Measurements from ENCODE around the gene PLCD1.
"Not testable (repeated sequence)": the region's sequence is repeated elsewhere in the genome, so short reads cannot be mapped to it uniquely, and the experiment has no call there.

The PLCD1 gene

DNA sequence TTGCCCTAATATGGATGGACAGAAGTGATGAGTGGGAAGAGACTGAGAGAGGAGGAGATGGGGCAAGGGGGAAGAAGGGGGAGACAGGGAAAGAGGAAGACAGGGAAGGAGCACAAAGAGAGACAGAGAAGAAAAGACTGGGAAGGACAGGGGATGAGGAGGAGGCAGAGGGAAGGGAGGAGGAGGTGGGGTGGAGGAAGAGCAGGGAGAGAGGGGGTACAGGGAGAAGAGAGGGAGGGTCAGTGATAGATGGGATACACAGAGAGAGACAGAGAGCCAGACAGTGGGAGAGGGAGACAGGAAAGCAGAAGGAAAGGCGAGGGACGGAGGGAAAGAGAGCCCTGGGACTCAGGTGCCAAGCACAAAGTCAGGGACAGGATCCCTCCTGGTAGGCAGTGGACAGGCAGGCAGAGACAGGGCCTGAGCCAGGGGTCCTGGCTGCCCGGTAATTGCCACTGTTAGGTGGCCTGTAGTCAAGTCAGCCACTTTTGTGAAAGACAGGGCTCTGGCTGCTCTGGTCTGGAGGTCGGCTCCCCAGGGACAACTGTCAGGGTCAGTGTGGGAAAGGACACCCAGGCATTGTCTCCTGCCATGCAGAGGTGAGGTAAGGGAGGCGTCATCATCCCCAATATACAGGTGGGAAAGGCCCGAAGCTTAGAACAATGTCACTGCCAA lies 29.1 kb downstream of the PLCD1 start:
- no peak for DNase-seq (ENCODE audit: low read depth in 2 of 2)

DNA sequence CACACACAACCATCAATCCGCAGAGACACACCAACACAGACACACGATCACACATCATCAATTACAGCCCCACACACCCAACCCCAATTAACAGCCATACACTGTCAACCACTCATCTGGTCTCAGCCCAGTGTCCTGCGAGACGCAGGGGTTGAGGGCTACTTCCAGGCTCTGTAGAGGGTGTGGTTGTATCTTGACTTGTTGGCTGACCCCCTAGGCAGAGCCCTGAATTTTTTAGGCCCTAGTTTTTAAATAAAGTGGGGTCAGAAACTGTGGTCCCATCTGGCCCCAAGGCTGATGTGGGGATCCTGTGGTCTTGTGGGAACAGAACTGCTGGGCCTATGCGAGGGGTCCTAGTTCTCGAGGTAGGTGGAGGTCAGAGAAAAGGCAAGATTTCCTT lies 29.6 kb downstream of the PLCD1 start:
- DNase-seq (ENCODE audit: low read depth in 2 of 2) = no peak

DNA sequence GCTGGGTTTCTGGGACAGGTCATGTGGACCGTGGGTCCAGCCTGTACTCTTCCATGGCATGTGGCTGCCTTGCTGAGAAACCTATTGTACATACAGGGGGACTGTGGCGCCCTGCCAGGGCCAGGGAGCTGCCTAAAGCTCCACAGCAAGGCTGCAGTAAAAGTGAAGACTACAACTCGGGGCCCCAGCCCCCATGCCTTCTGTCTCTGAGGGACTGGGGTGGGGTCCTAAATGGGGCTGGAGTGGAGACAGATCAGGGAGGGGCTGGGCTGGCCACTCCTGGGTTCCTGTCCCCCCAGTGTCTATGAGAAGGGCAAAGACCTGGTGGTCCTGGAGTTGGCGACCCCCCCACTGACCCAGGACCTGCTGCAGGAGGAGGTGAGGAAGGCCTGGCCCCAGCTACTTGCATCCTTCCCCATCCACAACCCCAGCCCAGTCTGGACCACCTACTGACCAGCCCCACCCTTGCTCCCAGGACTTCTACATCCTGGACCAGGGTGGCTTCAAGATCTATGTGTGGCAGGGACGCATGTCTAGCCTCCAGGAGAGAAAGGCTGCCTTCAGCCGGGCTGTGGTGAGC lies 31.6 kb downstream of the PLCD1 start:
- DNase-seq (ENCODE audit: low read depth in 2 of 2) = no peak

DNA sequence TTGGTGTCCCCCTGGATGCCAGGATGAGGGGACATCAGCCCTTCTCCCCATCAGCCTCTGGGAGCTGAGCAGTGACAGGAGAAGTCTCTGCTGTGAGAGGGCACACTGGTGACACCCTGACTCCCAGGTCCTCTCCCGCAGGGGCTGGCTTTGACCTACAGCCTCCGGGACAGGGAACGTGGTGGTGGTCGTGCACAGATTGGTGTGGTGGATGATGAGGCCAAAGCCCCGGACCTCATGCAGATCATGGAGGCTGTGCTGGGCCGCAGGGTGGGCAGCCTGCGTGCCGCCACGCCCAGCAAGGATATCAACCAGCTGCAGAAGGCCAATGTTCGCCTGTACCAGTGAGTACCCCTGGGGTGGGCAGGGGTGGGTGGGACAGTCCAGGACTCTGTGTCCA lies 32.1 kb downstream of the PLCD1 start:
- no peak for DNase-seq (ENCODE audit: low read depth in 2 of 2)

DNA sequence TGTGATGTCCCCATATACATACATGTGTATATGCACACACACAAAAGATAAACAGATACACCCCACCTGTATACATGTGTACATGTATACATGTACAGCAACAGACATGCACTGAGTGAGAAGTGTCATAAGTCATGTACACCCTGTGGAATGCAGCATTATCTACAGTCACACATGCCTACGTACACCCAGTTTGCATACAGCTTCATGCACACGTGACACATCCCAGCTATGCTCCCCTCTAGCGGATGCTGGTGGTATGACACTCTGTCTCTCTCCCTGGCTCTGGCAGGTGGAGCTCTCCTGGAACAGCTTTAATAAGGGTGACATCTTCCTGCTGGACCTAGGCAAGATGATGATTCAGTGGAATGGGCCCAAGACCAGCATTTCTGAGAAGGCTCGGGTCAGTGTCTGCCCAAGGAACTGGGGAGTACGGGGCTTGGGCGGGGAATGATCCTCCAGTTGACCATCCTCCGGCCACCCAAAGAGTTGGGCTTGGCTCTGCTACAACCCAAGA lies 32.6 kb downstream of the PLCD1 start:
- DNase-seq (ENCODE audit: low read depth in 2 of 2) = peak; percentile 68 to 69

DNA sequence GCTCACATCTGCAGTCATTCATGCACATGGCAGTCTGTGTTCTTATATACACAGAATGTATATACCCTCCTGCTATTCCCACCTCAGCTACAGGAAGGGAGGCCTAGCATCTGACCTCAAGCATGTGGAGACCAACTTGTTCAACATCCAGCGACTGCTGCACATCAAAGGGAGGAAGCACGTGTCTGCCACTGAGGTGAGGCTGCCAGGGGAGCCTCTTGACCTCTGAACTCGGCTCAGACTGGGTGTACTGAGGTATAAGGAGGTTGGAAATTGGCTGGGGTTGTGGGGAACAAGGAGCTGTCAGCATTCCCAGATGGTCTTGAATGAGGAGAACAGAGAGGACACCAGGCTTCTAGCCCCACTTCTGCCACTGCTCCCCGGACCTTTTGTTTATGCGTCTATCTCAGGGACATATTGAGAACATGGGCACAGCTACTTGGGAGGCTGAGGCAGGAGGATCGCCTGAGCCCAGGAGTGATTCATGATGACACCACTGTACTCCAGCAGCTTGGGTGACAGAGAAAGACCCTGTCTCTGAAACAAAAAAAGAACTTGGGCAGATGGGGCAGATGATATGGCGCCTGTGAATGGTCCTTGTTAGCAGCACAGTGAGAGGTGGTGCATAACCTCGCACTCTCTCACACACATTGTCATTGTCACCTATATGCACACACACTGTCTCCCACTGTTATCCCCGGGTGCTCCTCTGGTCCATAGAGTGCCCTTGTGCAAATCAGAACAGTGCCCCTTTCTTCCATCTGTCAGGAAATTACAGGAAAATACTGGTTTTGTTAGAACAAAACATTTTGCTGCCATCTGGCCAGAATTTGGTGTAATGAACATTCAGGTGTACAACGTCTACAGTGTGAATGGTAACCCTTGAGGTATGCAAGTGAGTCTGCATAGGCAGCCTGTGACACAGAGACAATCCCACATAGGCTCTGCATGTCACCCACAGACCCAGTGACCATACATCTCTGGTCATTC lies 33.5 kb downstream of the PLCD1 start:
- DNase-seq (ENCODE audit: low read depth in 2 of 2) = no peak

DNA sequence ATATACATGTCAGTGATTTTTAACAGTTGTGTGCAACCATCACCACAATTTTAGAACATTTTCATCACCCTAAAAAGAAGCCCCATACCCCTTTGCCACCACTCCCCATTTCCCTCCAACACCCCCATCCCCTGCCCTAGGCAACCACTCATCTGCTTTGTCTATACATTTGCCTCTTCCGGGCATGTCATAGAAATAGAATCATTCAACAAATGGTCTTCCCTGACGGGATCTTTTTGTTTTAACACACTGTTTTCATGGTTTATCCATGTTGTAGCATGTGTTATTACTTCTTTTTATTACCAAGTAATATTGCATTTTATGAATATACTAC lies 34.8 kb downstream of the PLCD1 start:
- DNase-seq (ENCODE audit: low read depth in 2 of 2) = no peak

DNA sequence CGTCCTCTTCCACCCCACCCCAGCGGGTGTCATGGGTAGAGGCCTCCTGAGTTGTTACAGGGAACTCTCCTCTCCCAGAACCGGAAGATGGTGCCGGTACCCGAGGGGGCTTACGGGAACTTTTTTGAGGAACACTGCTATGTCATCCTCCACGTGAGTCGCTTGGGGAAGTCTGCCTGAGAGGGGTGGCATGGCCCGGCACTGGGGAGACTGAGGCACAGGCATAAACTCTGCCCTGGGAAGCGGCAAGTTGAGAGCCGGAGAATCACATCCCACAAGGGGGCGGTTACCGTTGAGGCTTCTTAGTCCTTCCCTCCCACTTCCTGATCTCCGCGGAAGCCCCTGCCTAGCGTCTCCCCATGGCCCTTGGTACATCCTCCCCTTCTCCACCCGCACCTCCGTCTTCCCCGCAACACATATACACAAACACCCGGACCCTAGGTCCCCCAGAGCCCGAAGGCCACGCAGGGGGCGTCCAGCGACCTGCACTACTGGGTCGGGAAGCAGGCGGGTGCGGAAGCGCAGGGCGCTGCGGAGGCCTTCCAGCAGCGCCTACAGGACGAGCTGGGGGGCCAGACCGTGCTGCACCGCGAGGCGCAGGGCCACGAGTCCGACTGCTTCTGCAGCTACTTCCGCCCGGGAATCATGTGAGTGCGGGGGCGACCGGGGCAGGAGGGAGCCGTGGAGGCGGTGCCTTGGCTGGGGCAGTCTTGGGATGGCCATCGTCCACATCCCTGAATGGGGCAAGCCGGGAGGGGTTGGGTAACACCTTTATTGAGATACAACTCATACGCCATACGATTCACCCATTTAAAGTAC lies 35.4 kb downstream of the PLCD1 start:
- DNase-seq (ENCODE audit: low read depth in 2 of 2) = peak; percentile 29 to 30

DNA sequence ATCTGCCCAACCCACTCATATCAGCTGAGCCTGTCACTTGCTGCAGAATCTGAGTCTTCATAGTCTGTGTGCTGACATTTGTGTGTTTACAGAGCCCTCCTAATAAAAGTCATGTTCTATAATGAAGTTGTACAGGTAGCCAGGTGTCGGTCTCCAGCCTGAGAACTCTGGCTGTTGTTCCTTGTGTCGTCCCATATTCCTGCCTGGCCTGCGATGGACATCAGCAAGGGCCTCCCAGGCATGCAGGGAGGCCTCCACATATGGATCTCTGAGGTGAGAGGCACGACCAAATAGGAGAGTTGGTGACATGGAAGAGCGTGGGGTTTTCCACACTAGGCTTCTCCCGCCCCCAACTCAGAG lies 36.0 kb downstream of the PLCD1 start:
- DNase-seq (ENCODE audit: low read depth in 2 of 2) = no peak

DNA sequence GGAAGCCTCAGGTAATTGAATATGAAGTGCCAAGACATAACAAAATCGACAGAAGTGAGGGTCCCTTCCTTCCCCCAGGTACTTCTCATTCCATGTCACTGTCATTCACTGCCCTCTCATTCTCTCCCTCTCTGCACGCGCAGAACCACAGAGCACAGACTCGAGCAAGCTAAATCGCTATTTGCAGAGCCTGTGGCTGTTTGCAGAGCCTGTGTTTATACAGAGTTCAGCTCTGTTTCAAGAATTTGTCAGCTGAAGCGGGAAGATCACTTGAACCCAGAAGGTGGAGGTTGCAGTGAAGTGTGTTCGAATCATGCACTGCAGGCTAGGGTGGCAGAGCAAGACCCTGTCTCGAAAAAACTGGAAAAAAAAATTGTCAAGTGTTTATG lies 36.4 kb downstream of the PLCD1 start:
- DNase-seq (ENCODE audit: low read depth in 2 of 2) = no peak

DNA sequence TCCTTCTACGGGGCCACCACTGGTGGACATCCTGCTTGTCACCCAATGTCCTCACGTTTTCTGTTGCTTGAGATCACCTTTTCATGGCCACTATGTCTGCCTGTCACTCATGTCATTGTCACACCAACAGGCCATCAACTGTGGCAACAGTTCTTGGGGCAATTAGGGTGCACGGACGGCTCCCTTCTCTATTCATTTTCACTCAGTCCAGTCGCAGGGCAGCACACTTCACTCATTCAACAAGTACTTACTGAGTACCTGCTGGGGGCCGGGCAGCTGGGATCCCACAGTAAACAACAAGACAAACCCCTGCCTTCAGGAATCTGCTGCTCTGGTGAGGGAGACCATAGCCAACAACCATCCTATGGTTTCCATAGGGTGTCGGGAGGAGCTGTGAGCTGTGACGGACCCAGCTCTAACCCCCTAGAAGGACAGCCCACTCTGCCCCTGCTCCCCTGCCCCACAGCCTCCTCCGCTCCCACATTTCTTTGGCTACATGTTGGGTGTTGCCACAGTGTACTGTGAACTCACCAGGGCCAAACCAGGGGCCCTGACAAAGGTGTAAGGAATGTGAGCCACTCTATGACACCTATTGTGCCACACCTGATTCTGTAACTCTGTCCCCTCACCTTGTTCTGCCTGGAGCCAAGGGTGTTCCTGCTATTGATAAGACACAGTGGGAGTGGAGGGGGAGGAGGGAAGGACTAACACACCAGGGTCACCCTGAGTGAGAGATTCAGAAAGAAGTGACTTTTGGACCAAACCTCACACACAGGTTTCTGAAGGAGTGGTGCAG lies 37.0 kb downstream of the PLCD1 start:
- no peak for DNase-seq (ENCODE audit: low read depth in 2 of 2)

DNA sequence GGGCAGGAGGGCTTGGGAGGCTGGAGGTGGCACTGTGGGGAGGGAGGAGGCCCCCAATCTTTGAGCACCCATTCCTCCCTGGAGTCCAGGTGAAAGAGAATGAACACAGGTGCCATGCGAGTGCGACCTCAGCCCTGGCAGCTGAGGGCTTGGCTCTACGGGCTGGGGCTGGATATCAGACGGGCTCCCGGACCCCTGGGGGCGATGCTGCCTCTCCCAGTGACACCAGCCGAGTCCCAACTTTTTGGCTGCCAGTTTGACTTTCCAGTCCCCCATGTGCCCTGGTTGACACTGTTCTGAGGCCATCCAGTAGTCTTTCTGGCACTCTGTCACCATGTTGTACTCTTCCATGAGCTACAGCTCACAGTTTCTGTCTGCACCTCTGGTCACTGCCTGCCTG lies 37.6 kb downstream of the PLCD1 start:
- DNase-seq (ENCODE audit: low read depth in 2 of 2) = no peak

DNA sequence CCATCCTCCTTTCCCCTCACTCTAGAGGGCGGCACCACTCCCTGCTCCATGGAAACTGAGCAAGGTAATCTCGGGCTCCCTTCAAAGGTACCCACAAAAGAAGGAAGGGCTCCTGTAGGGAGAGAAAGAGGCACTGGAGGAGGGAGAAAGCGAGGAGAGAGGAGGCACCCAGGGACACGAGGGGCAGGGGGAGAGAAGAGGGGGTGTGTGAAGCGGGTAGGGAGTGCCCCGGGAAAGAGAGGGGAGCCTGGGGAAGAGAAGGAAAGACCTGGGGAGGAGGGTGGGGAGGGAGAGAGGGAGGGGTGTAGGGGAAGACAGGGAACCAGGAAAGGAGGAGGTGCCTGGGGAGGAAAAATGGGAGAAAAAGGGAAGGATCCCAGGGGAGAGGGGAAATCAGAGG lies 38.3 kb downstream of the PLCD1 start:
- DNase-seq (ENCODE audit: low read depth in 2 of 2) = no peak

DNA sequence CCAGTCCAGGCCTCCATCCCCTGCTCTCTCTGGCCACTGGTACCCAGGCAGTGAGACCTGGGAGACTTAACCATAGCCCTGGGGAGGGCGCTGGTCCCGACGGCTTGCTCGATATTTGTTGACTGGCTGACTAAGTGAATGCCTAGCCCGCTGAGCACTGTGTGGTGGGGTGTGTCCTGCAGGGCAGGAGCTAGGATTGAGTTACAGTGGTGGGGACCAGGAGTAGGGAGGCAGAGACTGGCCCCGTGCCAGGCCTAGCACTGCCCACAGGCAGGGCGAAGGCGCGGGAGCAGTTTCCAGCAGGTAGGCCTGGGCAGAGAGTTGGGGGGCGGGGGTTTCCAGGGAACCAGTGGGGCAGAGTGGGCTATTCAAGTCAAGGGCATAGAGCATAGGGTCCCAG lies 38.9 kb downstream of the PLCD1 start, which contains the start of gene VILL:
Gene VILL (plus strand): TSS at position 260 of the 400 bp plus-strand sequence. CDS start 2,887 bp downstream, outside the sequence.
- DNase-seq (ENCODE audit: low read depth in 2 of 2) = no peak

DNA sequence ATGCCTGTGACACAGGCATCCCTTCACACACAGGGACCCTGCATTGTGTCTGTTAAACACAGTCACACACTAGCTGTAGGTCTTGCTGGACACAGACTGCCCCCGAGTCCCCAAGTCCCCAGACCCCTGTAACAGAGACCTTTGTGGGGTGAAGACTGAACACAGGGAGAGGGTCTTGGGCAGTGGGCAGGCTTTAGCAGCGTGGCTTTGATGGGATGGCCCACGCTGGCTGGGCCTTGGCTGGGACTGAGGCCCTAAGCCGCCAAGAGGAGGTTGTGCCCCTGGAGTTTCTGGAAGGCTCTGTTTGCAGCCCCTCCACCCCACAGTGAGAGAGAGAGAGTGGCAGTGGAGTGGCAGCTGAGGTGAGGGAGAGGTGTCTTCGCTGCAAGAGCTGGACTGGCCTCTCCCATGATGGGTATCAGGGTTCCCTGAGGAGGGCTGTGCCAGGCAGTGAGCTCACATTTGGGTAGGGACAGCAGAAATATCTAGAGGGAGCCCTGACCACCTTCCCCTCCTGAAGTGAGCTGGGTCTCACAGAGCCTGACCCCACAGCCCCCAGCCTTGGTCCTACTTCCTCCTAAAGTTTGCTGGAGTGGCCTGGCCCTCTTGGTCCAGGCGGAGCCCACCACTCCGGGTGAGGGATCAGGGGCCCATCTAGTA lies 39.5 kb downstream of the PLCD1 start:
- no peak for DNase-seq (ENCODE audit: low read depth in 2 of 2)

DNA sequence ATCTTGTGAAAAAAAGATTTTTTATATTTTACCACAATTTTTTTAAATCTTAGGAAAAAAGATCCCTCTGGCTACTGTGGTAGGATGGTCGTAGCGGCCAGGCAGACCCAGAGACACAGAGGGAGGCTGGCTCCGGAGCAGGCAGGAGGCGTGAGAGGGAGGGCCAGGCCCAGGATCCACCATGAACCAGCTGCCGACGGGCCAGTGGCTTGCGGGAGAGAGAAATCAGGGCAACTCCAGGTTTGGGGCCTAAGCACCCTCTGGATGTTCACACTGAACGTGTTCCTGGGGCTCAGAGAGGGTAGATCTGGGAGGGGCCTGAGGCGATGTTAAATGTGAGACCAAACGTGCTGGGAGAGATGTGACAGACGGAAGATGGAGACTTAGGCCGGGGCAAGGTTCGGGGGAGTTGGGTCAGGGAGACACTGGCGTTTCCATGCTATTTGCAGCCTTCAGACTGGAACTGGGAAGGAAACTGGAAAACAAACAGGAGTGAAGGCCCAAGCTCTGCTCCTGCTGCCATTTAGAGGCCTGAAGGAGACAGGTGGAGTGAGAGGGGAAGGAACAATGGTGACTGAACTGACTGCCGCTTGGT lies 40.4 kb downstream of the PLCD1 start:
- no peak for DNase-seq (ENCODE audit: low read depth in 2 of 2)

DNA sequence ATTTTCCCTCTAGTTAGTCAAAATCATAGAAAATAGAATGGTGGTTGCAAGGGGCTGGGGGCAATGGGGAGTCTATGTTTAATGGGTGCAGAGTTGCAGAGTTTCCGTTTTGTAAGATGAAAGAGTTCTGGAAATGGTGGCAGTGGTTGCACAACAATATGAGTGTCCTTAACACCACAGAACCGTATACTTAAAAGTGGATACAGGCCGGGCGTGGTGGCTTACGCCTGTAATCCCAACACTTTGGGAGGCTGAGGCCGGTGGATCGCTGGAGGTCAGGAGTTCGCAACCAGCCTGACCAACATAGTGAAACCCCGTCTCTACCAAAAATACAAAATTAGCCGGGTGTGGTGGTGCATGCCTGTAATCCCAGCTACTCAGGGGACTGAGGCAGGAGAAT lies 41.1 kb downstream of the PLCD1 start:
- not testable (repeated sequence) for DNase-seq (ENCODE audit: low read depth in 2 of 2)

DNA sequence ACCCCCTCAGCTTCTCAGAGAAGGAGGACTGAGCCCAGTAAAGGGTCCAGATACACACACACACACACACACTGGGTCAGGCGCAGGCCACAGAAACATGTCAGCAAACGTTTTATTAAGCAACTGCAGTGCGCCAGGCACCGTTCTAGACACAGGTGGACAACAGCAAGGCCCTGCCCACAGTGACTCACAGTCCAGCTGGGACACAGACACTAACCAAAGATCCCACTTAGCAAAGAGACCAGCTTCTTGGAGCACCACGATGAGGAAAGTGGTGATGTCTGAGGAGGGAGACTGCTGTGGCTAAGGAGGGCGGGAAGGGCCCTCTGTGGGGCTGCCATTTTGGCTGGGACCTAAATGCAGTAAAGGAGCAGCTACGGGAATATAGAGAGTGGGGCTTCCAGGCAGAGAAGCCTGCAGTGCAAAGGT lies 41.7 kb downstream of the PLCD1 start:
- no peak for DNase-seq (ENCODE audit: low read depth in 2 of 2)

DNA sequence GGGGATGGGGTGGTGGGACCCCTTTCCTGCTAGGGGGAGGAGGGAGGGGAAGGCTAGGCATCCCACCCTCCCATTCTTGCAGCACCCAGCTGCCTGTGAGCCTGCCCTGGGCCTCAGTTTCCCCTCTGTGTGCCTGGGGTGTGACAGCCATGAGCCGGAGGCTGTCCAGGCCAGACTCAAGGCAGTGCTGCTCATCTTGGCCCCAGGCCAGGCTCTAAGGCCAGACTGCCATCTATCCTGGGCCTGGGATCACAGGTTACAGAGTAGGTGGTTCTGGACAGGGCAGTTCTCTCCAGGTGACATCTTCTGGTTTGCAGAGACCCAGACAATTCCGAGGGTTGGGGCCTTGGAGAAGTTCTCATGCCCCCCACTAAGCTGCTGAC lies 42.1 kb downstream of the PLCD1 start:
- no peak for DNase-seq (ENCODE audit: low read depth in 2 of 2)

All from stimulated activated CD8-positive, alpha-beta memory T cell treated with anti-CD3 and anti-CD28 coated beads, Interleukin-2, amount 100 ng/mL, for 1 hour (primary cell).